ENCODE data around the gene MYOM3.

- TF ChIP-seq CTCF (IDR thresholded peaks at IDR 0.05) (no peak), POLR2A (IDR thresholded peaks at IDR 0.05) (no peak)
Observed at GRCh38 chr1:24123611-24124010, 11.7 kb upstream of the MYOM3 start.
